SU-DHL-6 (cell line): Measurements from ENCODE around the gene APOL2.
"Not testable (repeated sequence)": the region's sequence is repeated elsewhere in the genome, so short reads cannot be mapped to it uniquely, and the experiment has no call there.

Experiments
- H2AFZ ChIP-seq: fragments of 200-600 bp; sonication (generic); 2 replicates; pipeline ENCODE4 v1.6.1; 2014; ENCODE audit warnings: low read depth, mild to moderate bottlenecking, moderate library complexity, mixed read lengths, antibody characterized with exemption, low read length; ENCODE audit not compliant: severe bottlenecking
- H3F3A ChIP-seq: fragments of 200-600 bp; shearing (Covaris generic); 2 replicates; pipeline ENCODE4 v1.6.0; 2016; ENCODE audit warnings: antibody characterized with exemption, mild to moderate bottlenecking; ENCODE audit not compliant: insufficient read depth
- H3K27ac ChIP-seq: fragments of 200-600 bp; sonication (generic); 2 replicates; pipeline ENCODE4 v1.5.1; 2016; ENCODE audit warnings: low read depth, mild to moderate bottlenecking, low read length, moderate library complexity, mixed read lengths
- H3K27me3 ChIP-seq: fragments of 200-600 bp; sonication (generic), shearing (Covaris generic); 2 replicates; pipeline ENCODE4 v1.6.0; 2014; ENCODE audit warnings: mild to moderate bottlenecking, low read length
- H3K36me3 ChIP-seq: fragments of 200-600 bp; sonication (generic); 2 replicates; pipeline ENCODE4 v1.6.1; 2014; ENCODE audit warnings: mild to moderate bottlenecking, low read length, mixed read lengths
- H3K4me2 ChIP-seq: fragments of 300-600, 200-600 bp; shearing (Covaris generic), sonication (generic); 2 replicates; pipeline ENCODE4 v1.6.0; 2014; ENCODE audit warnings: low read length, low read depth, mild to moderate bottlenecking; ENCODE audit not compliant: poor library complexity, severe bottlenecking
- H3K4me3 ChIP-seq: fragments of 200-600 bp; sonication (generic); 2 replicates; pipeline ENCODE4 v1.5.1; 2014; ENCODE audit warnings: antibody characterized with exemption, low read length, mild to moderate bottlenecking, mixed read lengths; ENCODE audit not compliant: insufficient read depth, poor library complexity, severe bottlenecking
- H3K79me2 ChIP-seq: fragments of 200-600 bp; sonication (generic); 2 replicates; pipeline ENCODE4 v1.6.1; 2014; ENCODE audit warnings: mild to moderate bottlenecking, low read length, moderate library complexity; ENCODE audit not compliant: insufficient read depth
- H3K9ac ChIP-seq: fragments of 200-600 bp; sonication (generic); 2 replicates; pipeline ENCODE4 v1.7.0; 2014; ENCODE audit warnings: mild to moderate bottlenecking, low read length
- H3K9me2 ChIP-seq: fragments of 200-600 bp; sonication (generic); replicated peaks from 2 replicates; pipeline ENCODE4 v1.6.1; 2014; ENCODE audit warnings: low read length; ENCODE audit not compliant: insufficient read depth
- H3K9me3 ChIP-seq: fragments of 200-600 bp; sonication (generic); 2 replicates; pipeline ENCODE4 v1.6.1; 2014; ENCODE audit warnings: low read length, mixed read lengths; ENCODE audit not compliant: insufficient read depth
- H4K20me1 ChIP-seq: fragments of 200-600 bp; sonication (generic); 2 replicates; pipeline ENCODE4 v1.6.1; 2014; ENCODE audit warnings: low read depth, mild to moderate bottlenecking, antibody characterized with exemption, low read length, moderate library complexity, mixed read lengths
- EZH2phosphoT487 ChIP-seq: fragments of 200-600 bp; sonication (generic), shearing (Covaris generic); conservative IDR thresholded peaks from 2 replicates; pipeline ENCODE4 v1.6.1; 2018; ENCODE audit warnings: mild to moderate bottlenecking, antibody characterized with exemption, low read length, moderate library complexity, mixed read lengths
- TF ChIP-seq, protein P1 (sequence below): fragments of 200-600 bp; sonication (generic); IDR thresholded peaks from one replicate; pipeline ENCODE4 v1.5.1; 2017; ENCODE audit warnings: antibody characterized with exemption, mild to moderate bottlenecking, low read length, moderate library complexity; ENCODE audit not compliant: insufficient read depth, poor library complexity, severe bottlenecking

The APOL2 gene

DNA sequence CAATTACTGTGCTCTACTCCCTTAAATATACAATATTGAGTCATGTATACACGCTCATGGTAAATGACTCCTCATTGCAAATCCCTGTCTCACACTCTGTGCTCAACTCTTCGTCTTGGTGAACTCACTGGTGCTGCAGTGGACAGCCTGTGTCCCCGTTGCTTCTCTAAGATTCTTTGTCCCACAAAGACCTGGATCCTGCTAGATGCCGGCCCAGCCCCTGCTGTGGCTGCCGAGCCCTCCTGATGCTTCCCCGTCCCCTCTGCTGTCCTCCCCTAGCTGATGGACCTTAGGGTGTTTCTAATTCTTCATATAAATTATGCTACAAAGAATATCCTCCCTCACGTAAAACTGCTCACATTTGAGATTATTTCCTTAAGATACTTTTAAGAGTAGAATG, 5.5 kb downstream of the APOL2 start:
- H3K9ac ChIP-seq, result no peak overlapping the region
- no peak overlapping the region for H3K27ac ChIP-seq
- TF ChIP-seq, protein P1, sequence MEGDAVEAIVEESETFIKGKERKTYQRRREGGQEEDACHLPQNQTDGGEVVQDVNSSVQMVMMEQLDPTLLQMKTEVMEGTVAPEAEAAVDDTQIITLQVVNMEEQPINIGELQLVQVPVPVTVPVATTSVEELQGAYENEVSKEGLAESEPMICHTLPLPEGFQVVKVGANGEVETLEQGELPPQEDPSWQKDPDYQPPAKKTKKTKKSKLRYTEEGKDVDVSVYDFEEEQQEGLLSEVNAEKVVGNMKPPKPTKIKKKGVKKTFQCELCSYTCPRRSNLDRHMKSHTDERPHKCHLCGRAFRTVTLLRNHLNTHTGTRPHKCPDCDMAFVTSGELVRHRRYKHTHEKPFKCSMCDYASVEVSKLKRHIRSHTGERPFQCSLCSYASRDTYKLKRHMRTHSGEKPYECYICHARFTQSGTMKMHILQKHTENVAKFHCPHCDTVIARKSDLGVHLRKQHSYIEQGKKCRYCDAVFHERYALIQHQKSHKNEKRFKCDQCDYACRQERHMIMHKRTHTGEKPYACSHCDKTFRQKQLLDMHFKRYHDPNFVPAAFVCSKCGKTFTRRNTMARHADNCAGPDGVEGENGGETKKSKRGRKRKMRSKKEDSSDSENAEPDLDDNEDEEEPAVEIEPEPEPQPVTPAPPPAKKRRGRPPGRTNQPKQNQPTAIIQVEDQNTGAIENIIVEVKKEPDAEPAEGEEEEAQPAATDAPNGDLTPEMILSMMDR, result no peak
- no peak for TF ChIP-seq EZH2phosphoT487
- H3K4me3 ChIP-seq, result no peak overlapping the region
- no peaks in the 10 kb centered on the region for H3K79me2 ChIP-seq
- no peaks in the 10 kb centered on the region for H3K27me3 ChIP-seq
- no peak overlapping the region for H2AFZ ChIP-seq
- H3K36me3 ChIP-seq, result no peaks in the 10 kb centered on the region
- H4K20me1 ChIP-seq, result no peaks in the 10 kb centered on the region
- no peak overlapping the region for H3K4me2 ChIP-seq
- no peaks in the 10 kb centered on the region for H3K9me3 ChIP-seq
- H3F3A ChIP-seq, result no peaks in the 10 kb centered on the region
- H3K9me2 ChIP-seq, result no peaks in the 10 kb centered on the region

DNA sequence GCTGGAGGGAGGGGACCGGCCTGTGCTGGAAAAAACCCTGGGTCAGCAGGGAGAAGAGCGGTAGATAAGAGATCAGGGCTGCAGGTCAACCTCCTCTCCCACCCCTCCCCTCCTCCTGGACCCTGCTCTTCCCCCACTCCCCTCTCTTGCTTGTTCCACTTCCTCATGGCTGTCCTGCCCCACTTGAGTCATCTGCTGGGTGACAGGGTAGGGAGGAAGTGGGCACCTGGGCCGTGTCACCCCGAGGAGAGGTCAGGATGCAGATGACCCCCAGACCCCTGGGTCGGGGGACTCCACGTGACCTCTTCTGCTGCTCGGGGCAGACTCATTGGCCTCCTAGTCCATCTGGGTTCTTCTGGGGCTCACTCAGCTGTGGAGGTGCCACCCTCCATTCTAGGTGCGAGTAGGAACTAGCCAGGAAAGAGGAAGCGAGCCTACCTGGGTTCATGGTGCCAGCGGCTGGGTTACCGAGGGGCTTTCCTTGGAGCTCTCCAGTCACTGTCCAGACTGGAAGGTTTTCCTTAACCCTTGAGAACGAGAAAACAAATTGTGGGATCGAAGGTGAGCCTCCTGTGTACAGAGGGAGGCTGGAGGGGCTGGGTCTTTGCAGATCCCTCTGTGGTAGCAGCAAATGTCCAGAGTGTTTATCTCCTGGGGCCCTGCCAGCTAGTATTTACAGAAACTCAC, 6.5 kb downstream of the APOL2 start:
- TF ChIP-seq, protein P1, result no peak
- no peak for TF ChIP-seq EZH2phosphoT487

DNA sequence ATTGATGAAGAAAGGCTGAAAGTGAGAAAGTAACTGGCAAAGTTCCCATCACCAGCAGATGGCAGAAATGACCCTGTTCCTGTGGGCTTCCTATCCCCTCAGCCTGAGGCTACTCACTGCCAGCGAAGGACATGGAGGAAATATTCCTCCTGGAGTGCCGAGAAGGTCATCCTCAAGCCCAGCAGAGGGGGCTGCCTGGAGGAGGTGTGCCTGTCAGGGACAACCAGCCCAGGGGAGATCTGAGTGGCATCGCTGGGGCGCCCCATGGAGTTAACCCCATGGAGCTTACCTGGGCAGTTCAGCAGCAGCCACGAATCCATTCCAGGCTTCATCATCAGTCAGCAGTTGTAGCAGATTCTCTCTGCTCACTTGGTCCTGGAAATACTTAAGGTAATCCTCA, 8.3 kb downstream of the APOL2 start:
- not testable (repeated sequence) for H3F3A ChIP-seq, H3K36me3 ChIP-seq, H2AFZ ChIP-seq, H3K79me2 ChIP-seq, H3K4me2 ChIP-seq, H3K27me3 ChIP-seq, H3K9me3 ChIP-seq, H4K20me1 ChIP-seq, H3K9me2 ChIP-seq, H3K27ac ChIP-seq, H3K9ac ChIP-seq, H3K4me3 ChIP-seq

More for the DNA sequence above, 6.5 kb downstream of the APOL2 start:
- no peak overlapping the region for H3K27ac ChIP-seq
- no peak overlapping the region for H3K4me2 ChIP-seq
- H3K9me3 ChIP-seq, result no peaks in the 10 kb centered on the region
- no peaks in the 10 kb centered on the region for H3K27me3 ChIP-seq
- H3K4me3 ChIP-seq, result no peak overlapping the region
- no peaks in the 10 kb centered on the region for H3F3A ChIP-seq
- H3K9ac ChIP-seq, result no peak overlapping the region
- no peak overlapping the region for H2AFZ ChIP-seq
- H4K20me1 ChIP-seq, result no peaks in the 10 kb centered on the region
- no peaks in the 10 kb centered on the region for H3K36me3 ChIP-seq
- H3K9me2 ChIP-seq, result no peaks in the 10 kb centered on the region
- no peaks in the 10 kb centered on the region for H3K79me2 ChIP-seq

DNA sequence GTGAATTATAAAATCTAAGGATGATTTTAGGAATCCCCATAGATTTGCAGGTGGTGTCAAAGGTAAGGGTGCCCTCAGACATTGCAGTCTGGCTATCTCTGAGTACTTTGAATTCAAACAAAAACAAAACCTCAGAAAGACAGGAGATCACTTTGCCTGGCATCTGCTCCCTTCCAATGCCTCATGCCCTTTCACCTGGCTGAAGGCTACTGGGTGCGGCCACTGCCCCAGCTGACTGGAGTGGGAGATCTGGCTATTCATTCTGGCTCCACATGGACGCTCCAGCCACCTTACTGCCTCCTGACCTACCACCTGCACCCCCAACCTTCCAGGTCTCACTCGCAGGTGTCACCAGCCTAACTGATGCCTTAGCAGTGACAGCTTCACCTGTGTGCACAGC, 9.7 kb downstream of the APOL2 start:
- H3K4me3 ChIP-seq, H3K9me2 ChIP-seq, H3K36me3 ChIP-seq, H3K9me3 ChIP-seq, H3F3A ChIP-seq, H4K20me1 ChIP-seq, H3K9ac ChIP-seq, H3K27me3 ChIP-seq, H3K4me2 ChIP-seq, H2AFZ ChIP-seq, H3K79me2 ChIP-seq, H3K27ac ChIP-seq: not testable (repeated sequence)
